Amygdala (tissue), 56 donors: ENCODE measurements around the gene TMTC2.
A peak's percentile ranks its signal among the peaks of the same experiment; 100 is the strongest.

Experiments used
- DNase-seq, 56 donors: peaks; one replicate each; lab custom pipeline; 2025; lab: John Stamatoyannopoulos, UW

Gene TMTC2

DNA sequence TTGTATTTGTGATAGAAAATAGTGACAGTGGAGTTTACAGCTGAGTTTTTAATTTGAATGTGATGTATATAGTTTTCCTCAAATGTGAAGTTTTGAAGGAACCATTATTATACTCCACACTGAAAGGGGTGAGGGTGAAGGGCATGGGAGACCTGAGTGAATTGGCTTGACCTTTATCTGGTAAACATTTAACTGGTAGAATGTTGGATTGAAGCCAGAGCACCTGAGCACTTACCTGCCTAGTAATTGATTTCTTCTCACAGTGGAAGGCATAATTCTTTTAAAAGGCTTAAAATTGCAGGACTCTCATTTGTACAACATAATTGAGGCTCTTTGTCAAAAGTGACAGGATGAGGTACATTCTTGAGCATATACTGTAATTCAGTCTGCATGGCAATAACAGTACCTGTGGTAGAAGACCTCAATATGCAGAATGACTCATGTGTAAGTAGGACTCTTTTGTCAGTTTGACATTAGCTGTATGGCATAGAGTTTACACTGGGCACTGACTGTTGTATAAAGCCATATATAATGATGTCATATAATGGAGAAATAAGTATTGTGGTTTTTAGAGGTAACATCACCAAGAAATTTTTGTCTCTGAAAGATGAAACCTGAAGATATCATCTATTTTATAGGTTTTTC is 309.6 kb downstream of the TMTC2 start:
- DNase-seq: no peak

DNA sequence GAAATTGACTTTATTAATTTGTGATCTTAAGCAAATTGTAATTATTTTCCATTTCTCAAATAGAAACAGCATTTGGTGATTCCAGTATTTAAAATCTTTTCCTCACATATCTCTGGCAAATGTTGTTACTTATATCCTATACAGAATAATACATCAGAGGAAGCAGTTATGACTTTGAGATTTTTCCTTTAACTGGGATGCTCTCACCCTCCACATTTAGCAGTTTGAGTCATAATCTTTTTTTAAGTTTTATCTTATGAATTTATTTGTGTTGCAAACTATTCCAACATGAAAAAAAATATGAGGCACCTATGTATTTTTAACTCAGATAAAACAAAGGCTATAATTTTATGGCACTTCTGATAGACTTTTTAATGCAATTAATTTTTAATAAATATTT is 311.8 kb downstream of the TMTC2 start:
- DNase-seq: no peak

DNA sequence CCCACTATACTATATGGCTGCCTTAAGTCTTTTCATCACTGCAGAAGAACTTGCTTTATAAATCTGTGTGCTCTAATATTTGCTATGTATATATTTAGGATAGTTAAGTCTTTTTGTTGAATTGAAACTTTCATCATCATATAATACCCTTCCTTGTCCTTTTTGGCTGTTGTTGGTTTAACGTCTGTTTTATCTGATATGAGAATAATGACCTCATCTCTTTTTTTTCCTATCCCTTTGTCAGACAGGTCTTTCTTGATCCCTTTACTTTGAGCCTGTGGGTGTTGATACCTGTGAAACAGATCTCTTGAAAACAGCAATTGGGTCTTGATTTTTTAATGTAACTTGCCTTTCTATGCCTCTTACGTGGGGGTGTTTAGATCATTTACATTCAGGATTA is 316.3 kb downstream of the TMTC2 start:
- DNase-seq: no peak

DNA sequence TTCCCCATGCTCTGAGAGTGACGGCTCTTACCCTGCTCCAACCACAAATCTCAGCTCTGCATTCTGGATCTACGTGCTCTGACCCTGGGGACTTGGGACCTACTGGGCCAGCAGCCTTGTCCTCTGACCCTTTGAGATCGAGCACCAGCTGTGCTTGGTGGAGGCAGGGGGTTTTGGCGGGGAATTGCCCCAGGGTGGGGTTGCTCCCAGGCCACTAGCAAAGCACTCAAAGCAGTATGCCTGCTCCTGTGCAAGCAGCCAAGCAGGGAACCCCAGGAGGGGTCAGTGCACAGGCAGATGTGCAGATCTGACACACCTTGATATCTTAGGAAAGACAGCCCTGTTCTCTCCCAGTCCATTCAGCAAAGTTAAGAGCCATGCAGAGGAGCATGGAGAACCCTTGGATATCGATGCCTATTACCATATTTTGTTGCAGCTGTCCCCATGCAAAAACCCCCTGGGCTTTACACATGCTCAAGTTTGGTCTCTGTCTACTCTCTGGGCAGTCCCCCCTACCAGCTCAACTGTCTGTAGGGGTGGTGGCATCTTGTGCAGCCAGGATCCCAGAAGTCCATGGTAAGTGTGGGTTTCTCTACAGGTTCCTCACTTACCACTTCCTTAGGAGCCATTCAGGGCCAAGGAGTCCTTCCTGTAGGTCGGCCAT is 319.0 kb downstream of the TMTC2 start:
- no peak for DNase-seq

DNA sequence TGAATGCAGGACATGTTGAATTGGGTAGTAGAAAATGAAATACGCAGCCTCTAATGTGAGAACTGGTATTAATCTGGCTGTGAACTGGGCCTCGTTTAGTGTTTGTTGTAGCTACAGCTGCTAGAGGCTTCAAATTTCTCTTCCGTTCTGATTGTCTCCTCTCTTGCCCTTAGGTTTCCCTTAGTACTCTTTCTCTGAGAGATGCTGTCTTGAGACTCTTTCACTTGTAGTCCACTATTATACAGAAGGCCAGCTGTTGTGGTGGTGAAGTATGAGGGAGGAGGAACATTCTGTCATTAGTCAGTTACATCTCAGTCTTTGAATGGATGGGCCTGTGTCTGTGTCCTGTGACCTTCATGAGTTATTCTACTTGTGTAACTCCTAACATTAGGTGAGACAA is 322.0 kb downstream of the TMTC2 start:
- no peak for DNase-seq

DNA sequence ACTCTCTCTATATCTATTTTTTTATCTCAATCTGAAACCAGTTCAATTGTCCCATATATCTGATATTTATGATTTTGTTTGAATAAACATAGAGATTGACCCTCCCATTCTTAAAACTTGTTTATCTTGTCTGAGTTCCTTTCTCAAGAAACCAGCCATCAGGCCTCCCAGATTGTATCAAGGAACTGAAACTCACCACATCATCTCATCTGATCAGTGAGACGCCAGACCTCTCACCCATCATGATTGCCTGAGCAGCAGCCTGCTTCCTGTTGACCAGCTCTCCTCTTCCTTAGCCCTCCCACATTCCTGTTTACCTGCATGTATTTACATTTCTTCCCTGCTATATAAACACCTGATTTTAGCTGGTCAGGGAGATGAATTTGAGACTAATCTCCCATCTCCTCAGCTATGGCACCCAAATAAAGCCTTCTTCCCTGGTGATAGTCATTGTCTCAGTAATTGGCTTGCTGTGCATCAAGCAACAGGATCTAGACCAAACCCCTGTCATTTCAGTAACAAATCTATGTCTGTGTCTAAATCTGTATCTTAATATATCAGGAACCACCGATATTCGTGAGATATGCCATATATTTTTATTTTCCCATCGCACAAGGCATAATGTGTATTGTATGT is 323.6 kb downstream of the TMTC2 start:
- DNase-seq: no peak

DNA sequence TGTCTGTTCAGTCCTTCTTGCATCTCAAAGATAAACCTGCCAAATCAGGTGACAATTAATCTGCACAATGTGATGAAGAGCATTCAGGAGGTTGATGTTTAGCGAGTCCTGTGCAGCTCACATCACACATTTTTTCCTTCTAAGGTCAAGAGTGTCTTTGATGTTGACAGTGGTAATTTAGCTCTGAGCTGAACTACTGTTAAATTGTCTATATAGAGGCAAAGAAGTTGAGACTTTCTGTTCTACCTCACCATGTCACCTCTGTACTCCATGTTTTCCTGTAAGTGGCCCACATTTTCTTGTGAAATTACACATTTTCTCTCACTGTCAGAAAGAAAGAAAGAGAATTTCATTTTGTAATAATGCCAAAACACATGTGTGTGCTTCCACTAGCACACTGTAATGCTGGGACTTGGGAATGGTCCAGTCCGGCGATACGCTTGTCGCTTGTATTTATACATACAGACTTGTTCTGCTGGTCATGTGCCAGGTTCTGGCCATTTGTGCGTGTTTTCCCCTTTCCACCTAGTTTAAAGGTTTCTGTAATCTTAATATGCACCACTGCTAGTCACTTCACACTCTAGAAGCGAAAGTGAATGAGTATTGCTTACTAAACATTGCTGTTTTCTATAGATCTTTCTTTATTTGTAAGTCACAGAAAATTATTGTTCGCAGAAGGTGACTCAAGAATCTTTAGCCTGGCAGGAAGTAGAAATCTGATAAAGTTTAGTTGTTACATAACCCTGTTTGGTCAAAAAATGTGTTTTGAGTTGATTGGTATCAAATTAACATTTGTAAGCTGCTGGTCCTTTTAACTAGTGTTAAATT is 328.9 kb downstream of the TMTC2 start:
- DNase-seq: peak in 3 of 56 donors; percentile 4 to 59 (median 5)

DNA sequence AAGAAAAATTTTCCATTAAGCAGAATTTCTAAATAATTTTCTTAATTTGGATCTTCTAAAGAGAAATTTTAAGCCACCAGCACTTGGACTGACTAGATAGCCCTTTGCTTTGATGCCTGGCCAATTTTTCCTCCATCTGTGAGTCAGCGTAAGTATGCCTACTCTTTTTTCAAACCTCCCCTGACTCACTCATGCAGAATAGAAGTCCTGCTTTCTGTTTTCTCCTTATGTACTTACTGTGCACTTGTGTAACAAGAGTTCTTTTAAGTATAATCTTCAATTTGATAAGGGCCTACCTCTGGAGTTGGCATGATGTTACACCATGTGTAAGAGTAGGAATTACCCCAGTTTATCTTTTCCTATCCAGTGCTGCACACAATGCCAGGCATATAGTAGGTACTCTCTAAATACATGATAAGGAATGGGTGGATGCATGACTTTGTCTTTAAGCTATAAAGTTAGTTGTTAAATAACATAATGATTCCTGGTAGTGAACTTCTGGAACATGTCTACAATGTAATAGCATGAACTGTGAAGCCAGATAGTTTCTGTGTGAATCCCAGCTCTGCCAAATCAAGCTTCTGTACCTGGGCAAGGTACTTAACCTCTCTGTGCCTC is 329.6 kb downstream of the TMTC2 start:
- DNase-seq: peak in 6 of 56 donors; percentile 3 to 24 (median 20)

DNA sequence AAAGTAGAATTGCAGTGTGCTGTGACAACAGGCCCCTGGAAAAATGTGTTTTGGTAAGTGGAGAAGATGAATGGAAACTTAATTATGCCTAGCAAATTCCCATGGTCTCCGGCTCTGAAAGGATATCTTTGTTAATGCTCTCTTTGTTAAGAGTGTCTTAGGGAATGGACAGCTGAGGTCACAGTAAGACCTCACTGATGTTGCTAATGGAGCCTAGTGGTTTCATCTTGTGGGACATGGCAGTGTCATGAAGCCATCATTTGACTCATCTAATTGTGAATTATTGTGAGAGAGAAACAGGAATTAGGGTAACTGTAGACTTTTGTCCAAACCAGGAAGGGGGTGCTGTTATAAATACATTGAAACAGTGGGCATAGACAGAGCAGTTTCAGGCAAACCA is 330.3 kb downstream of the TMTC2 start:
- no peak for DNase-seq

DNA sequence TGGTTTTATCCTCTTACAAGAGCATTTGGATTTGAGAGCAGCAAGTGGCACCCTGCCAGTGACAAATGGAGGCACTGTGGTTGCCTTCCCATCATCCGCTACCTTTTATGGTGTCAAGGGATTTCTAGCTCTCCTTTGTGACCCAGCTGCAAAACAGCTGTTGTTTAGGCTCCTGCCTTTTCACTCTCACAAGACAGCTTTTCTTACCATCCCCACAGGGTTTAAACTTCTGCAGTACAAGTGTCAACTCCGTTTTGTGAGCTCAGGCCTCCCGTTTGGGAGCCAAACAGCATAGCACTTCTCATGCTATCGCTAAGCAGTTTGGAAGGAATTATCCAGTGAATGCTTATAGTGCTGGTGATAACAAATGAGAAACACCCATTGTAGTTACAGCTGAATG is 331.4 kb downstream of the TMTC2 start:
- DNase-seq: no peak

DNA sequence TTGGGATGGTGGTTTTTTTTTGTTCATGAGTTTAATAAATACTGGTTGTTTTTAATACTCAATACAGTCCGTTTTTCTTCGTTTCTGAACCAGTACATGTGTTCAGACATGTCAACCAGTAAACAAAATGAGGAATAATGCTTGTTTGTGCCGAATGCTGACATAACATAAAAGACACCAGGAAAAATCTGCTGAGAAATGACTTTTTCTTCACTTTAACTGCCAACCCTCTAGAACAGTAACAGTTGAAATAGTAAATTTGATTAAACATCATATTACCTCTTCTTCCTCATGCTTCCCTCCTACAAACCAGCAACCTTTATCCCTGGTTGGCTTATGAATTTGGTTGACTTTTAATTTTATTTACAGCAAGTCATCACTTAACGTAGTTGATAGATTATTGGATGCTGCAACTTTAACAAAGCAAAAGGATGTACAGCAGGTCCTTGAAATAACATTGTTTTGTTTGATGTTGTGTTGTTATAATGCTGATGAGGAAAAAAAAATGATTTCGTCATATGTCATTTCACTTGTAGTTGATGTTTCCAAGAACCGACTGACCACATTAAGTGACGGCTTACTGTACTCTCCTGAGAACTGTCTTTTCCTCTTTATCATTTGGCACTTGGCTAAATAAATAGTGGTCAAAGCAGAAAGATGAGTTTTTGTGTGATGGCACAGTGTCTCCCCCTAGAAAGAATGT is 340.5 kb downstream of the TMTC2 start:
- no peak for DNase-seq

DNA sequence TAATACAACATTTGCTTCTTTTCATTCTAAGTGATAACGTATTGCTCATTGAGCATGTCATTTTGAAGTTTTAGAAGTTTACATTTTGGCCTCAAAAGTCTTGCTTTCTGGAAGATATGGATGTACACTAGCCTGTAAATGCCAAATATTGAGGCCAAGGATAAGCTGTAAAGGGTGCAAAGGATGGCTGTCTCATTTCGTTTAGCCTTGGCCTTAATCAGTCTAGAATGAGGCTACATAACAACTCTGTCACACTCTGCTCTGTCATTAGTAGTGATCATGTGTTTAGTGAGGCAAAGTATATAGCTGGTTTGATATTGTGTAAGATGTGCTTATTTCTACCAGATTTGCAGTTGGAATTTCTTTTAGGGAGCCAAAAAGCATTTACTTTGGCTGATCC is 344.5 kb downstream of the TMTC2 start:
- DNase-seq: no peak

DNA sequence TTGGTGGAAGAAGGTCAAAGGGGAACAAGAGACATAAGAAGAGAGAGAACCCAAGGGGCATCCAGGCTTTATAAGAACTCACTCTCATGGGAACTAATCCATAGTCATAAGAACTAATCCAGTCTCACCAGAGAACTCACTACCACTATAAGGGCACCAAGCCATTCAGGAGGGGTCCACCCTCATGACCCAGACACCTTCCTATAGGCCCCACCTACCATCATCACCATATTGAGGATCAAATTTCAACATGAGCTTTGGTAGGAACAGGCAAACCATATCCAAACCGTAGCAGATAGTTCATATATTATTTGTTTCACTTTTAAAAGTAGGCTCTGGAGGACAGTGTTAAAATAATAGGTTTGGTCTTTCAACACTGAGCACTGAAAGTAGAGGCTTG is 350.1 kb downstream of the TMTC2 start:
- no peak for DNase-seq

DNA sequence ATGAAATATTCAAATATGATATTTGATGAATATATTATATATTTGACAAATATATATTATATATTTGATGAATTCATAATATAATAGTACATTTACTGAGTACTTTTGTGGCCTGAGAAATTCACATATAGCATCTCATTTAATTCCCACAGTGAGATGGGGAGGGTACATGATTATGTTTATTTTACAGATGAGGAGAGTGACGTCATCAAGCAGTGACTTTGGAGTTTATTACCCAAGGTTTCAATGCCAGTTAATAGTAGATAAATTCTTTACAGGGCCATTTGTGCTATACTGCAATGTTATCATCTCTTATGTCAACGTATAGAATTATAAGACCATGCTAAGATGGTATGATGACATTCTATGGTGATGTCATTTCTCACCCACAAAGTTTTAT is 352.7 kb downstream of the TMTC2 start:
- no peak for DNase-seq

DNA sequence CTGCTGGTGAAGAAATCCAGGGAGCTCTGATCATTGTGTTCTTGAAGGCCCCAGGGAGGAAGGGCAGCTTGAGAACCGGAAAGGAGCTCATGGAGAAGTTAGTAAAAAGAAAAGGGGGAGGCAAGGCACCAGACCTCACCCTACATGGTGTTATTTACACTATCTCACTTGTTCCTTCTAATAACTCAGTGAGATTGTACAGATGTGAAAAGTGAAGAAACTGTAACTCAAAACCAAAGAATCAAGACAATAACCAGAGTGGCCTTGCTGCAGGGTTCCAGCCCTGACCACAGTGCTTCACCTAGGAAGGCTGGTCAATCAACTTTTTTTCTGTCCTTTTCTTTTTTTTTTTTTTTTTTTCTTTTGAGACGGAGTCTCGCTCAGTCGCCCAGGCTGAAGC is 353.6 kb downstream of the TMTC2 start:
- DNase-seq: no peak

DNA sequence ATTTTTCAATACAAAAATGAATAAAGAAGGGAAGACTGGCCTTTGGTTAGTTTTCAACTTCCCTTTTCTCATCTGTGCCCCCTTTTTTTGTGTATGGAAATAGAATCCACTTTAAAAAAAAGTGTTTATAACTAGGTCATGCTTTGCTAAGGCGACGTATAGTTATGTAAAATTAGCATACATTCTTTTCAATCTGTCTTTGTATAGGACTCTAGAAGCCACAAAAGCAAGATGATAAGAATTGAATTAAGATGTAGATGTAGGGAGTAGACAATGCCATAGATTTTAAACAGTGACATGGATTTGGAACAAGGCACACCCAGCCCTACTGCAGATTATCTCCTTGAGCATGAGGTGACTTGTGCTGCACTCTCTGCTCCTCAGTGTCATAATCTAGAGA is 354.3 kb downstream of the TMTC2 start:
- DNase-seq: no peak

DNA sequence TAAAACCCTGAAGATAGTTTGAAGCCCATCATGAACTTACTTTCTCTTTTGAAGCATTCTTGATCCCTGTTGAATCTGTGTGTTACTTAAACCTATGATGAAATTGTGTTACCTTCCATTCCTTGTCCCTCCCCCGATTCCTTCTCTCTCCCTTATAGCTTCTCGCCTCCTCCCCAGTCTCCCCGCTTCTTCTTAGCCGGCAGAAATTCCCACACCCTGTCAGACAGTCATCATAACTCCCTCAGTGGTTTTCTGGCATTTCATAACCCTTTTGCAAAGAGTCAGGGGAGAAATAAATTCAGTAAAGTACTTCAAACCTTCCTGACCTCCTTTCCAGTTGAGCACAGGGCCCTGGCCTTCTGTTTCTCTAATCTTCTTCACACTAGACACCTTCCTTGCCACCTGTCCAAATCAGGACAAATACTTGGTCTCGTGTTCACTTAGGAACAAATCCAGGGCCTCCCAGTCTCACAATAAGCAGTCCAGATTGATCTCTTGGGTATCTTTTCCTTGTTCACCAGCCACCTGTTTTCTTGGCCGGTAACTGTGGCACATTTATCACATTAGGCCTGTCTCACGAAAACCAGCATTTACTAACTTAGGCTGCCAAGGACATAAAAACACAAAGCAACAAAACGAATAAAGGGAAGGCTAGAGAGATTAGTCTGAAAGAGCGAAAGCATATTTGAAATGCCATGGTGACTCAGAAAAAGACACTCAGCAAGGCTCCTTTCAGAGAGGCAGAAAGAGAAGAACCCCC is 355.9 kb downstream of the TMTC2 start:
- DNase-seq: no peak

DNA sequence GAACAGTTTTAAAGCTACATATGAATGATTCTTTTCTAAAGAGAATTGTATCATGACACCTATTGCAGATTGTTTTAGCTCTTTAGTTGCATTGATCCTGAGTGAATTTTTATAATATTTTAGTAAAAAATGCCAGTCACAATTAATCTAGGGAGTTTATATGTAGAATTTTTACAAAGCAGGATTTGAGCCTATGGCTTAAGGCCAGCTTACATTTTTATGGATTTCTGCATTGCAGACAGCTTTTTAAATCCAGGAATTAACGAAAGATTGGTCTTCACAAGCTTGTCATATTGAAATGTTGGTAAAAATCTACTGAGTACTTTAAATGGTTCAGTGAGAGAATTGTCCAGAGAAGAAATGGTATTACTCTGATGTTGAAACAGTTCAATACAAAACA is 358.0 kb downstream of the TMTC2 start:
- DNase-seq: no peak

DNA sequence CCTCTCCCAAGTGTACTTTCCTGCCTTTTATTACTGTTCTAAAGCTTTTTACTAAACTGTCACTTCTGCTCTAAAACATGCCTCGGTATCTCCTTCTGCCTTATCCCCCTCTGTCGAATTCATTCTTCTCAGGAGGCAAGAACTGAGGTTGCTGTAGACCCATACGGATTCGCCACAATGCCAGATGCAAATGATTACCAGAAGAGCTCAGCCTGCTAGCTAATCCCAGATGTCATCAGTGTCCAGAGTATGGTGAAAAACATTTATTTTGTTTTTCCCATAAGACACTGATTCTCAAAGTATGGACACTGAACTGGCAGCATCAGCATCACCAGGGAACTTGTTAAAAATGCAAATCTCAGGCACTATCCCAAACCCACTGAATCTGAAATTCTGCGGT is 359.3 kb downstream of the TMTC2 start:
- no peak for DNase-seq
